HG03159 (cell line): Measurements from ENCODE around the gene SLC10A1.
"Not testable (repeated sequence)": the region's sequence is repeated elsewhere in the genome, so short reads cannot be mapped to it uniquely, and the experiment has no call there.

ENCODE experiments used
- ATAC-seq: cut with Tn5 transposase; IDR thresholded peaks from one replicate; pipeline ENCODE4 v1.9.1; 2021; ENCODE audit warnings: mild to moderate bottlenecking, moderate library complexity; ENCODE audit not compliant: unreplicated experiment

The SLC10A1 gene

GRCh38 chr14:69770559-69770958, 26.5 kb downstream of the SLC10A1 start:
- no peak for ATAC-seq

DNA sequence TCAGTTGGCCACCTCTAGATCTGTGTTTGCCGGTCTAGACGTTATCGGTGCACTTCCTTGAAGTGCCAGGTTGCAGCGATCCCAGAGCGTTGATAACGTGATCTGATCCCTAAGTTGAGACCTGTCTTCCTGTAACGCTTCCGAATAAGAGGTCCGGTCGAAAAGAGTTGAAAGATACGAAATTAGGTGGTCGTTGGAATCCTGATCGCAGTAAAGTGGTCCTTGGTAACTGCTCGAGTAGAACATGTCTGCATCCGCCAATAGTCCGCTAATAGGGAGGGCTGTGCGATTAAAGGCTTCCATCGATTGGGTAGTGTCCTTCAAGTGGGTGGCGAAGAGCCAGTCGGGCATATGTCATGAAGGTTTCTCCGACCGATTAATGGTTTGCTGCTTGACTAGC, 27.4 kb downstream of the SLC10A1 start:
- no peak for ATAC-seq

GRCh38 chr14:69768873-69769272, 28.2 kb downstream of the SLC10A1 start:
- ATAC-seq = no peak

- peak; percentile 70 for ATAC-seq
Measured at GRCh38 chr14:69767369-69767999, 29.6 kb downstream of the SLC10A1 start.

DNA sequence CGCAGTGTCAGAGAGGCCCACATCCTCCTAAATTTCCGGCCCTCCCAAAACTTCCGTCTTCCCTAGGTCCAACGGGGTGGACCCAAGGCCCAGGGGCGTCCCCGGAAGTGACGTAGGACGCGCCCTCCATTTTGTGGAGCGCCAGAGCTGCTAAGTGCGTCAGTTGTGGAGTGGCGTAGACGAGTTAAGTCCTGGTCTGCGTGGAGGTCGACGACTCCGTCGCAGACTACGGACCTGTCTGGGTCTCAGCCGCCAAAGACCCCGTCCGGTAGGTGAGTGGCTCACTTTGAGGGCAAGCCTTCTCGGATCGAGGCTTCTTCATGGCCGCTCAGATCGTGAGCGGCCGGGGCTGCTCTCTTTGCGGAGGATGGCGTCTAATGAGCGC, 30.1 kb downstream of the SLC10A1 start, which contains the start of gene SRSF5:
Gene SRSF5, plus strand, starts transcription at position 159 of the 385 bp plus-strand sequence. CDS start 1,015 bp downstream, outside the sequence.
- peak; percentile 73 for ATAC-seq

GRCh38 chr14:69763761-69764510, 33.1 kb downstream of the SLC10A1 start:
- ATAC-seq = no peak

DNA sequence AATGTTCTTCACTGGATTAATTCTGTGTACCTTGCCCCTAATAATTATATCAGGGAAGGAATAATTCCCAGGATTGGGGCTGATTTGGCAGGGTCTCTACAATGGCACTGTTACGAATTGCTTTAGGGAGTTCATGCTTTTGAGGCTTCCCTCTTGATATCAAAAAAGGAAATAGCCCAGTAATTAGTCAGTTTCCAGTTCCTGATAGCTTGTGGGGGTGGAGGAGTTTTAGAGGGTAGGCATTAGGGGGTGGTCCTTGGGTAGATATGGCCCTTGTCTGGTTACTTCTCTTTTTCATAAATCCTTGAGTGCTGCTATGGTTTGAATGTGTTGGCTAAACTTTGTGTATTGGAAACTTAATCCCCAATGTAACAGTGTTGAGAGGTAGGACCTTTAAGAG, 36.2 kb downstream of the SLC10A1 start:
- ATAC-seq = no peak

DNA sequence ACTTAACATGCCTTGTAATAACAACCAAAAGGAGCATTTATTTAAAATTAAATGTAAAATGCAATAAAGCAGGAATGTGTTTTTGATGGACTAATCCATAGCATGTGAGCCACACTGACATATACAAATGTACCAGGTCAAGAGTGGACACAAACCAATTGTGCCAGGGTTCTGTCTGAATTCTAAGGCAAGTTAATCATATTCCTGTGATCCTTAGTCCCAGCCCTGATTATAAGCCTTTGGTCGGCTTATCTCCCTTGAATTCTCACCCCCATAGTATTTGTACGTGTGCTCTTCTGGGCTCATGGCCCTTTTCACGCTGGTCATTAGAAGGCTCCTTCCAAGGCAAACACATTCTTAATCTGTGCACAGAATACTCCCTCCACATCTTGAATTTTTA, 40.7 kb downstream of the SLC10A1 start:
- no peak for ATAC-seq

DNA sequence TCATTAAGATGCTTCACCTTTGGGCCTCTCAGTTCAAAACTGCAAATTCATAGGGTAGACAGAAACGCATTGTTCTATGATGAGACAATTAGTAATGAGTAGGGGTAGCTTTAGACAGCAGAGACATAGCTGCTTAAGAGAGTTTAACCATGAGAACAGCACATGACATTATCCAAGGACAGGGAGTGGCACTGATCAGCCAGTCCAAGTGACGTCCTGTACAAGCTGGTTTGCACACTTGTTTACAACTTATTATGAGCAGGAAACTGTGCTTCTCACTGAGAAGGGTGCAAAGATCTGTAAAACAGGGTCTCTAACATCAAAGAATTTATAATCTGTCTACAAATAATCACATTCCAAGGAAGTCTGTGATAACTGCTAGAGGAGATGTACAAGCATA, 41.3 kb downstream of the SLC10A1 start:
- no peak for ATAC-seq

GRCh38 chr14:69755296-69755695, 41.7 kb downstream of the SLC10A1 start:
- no peak for ATAC-seq

- ATAC-seq = no peak
Measured at GRCh38 chr14:69754487-69754886, 42.6 kb downstream of the SLC10A1 start.

- no peak for ATAC-seq
Measured at GRCh38 chr14:69753860-69754259, 43.2 kb downstream of the SLC10A1 start.

- ATAC-seq = no peak
Measured at GRCh38 chr14:69752773-69753172, 44.3 kb downstream of the SLC10A1 start.

GRCh38 chr14:69750495-69750894, 46.5 kb downstream of the SLC10A1 start:
- no peak for ATAC-seq

- ATAC-seq = no peak
Measured at GRCh38 chr14:69749956-69750355, 47.1 kb downstream of the SLC10A1 start.

- ATAC-seq = no peak
Measured at GRCh38 chr14:69741055-69741454, 56.0 kb downstream of the SLC10A1 start.

- ATAC-seq = not testable (repeated sequence)
Measured at GRCh38 chr14:69736405-69736804, 60.6 kb downstream of the SLC10A1 start.

- ATAC-seq = not testable (repeated sequence)
Measured at GRCh38 chr14:69731919-69732598, 65.0 kb downstream of the SLC10A1 start.

DNA sequence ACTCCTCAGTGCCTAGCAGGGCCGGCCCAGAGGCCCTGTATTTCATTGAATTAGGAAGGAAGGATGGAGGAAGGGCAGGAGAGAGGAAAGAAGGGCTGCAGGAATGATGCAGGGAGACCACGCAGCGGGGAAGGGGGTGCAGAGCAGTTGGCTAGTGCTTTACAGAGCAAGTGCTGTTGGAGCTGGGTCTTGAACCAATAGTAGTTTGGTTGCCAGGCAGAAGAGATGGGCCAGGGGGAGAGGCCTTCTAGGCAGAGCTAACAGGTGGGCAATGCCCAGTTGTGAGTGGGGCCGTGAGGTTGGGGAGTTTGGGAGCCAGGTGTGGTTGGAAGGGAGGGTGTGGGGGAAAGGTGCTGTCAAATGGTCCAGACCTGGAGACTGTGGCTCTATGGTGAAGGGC, 69.2 kb downstream of the SLC10A1 start:
- ATAC-seq = no peak

GRCh38 chr14:69726761-69727511, 70.1 kb downstream of the SLC10A1 start:
- ATAC-seq = peak; percentile 75
